Measurements from ENCODE around the gene SMARCD3. TPM values are rescaled to one million over a fixed set of nuclear protein-coding genes. Genes with fewer than 3 reads are reported as not detected.

SMARCD3 gene
- total RNA-seq, 4 donors from 2014 or later, result 21.3 to 80.7 (median 43.3) TPM

GRCh38 chr7:151257990-151258389, 9.5 kb upstream of the SMARCD3 start:
- Histone ChIP-seq H3K4me1 (peaks cover 0 to 3% of the 10 kb centered on the region in 2 donors), H3K36me3 (no peaks in the 10 kb centered on the region), H3K4me3 (no peak overlapping the region), H3K9me3 (no peaks in the 10 kb centered on the region), H3K27ac (no peak overlapping the region), H3K27me3 (no peaks in the 10 kb centered on the region)
- no peak for DNase-seq
- intact Hi-C loops (cut with DNase I; ENCODE audit: low total_unique reads), result no loop called here
- TF ChIP-seq POLR2A (IDR thresholded peaks at IDR 0.05), result no peak
- no peak for TF ChIP-seq CTCF (IDR thresholded peaks at IDR 0.05)

- no peaks in the 10 kb centered on the region for H3K9me3 ChIP-seq
- H3K4me3 ChIP-seq, result no peak overlapping the region
- H3K27me3 ChIP-seq, result no peaks in the 10 kb centered on the region
- intact Hi-C loops (cut with DNase I; ENCODE audit: low total_unique reads), result no loop called here
- H3K27ac ChIP-seq, result no peak overlapping the region
- peaks cover 0 to 5% of the 10 kb centered on the region in 2 donors for H3K4me1 ChIP-seq
- no peak for TF ChIP-seq POLR2A (IDR thresholded peaks at IDR 0.05)
- TF ChIP-seq CTCF (IDR thresholded peaks at IDR 0.05), result no peak
- peak in 1 of 2 donors; percentile 28 for DNase-seq
- no peaks in the 10 kb centered on the region for H3K36me3 ChIP-seq
Observed at GRCh38 chr7:151256410-151257045, 8.0 kb upstream of the SMARCD3 start.

- no peaks in the 10 kb centered on the region for H3K36me3 ChIP-seq
- H3K4me1 ChIP-seq, result peaks cover 0 to 16% of the 10 kb centered on the region in 2 donors
- H3K27me3 ChIP-seq, result no peaks in the 10 kb centered on the region
- H3K9me3 ChIP-seq, result no peaks in the 10 kb centered on the region
- intact Hi-C loops (cut with DNase I; ENCODE audit: low total_unique reads), result no loop called here
- H3K4me3 ChIP-seq, result no peak overlapping the region
- DNase-seq, result no peak
- TF ChIP-seq CTCF (IDR thresholded peaks at IDR 0.05) (no peak), POLR2A (IDR thresholded peaks at IDR 0.05) (no peak)
- H3K27ac ChIP-seq, result no peak overlapping the region
Observed at GRCh38 chr7:151255390-151255789, 6.9 kb upstream of the SMARCD3 start.

DNA sequence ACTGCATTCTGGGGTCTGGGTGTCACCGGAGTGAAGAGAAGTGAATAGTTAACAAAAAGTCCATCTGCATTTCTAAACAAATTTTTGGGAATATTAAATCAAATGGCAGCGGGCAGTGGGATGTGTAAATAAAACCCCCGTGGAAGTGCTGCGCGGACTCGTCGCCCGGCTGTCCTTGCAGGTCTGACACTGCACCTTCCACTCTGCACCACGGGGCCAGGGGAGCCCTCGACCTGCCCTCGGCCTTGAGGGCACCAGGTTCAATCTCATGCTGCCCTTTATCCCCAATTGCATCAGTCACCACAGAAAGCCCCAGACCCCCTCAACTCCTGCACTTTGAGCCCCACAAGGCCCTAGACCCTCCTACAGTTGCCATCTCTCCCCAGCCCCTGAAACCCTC, 6.4 kb upstream of the SMARCD3 start:
- H3K4me1 ChIP-seq, result peaks cover 0 to 21% of the 10 kb centered on the region in 2 donors
- H3K27me3 ChIP-seq, result no peaks in the 10 kb centered on the region
- no peaks in the 10 kb centered on the region for H3K36me3 ChIP-seq
- DNase-seq, result no peak
- no peak for TF ChIP-seq CTCF (IDR thresholded peaks at IDR 0.05)
- no peak for TF ChIP-seq POLR2A (IDR thresholded peaks at IDR 0.05)
- H3K27ac ChIP-seq, result no peak overlapping the region
- H3K9me3 ChIP-seq, result no peaks in the 10 kb centered on the region
- no peak overlapping the region for H3K4me3 ChIP-seq
- intact Hi-C loops (cut with DNase I; ENCODE audit: low total_unique reads), result no loop called here

GRCh38 chr7:151254316-151254715, 5.8 kb upstream of the SMARCD3 start:
- Histone ChIP-seq H3K4me3 (no peak overlapping the region), H3K27me3 (no peaks in the 10 kb centered on the region), H3K9me3 (no peaks in the 10 kb centered on the region), H3K4me1 (peaks cover 0 to 22% of the 10 kb centered on the region in 2 donors), H3K36me3 (no peaks in the 10 kb centered on the region), H3K27ac (no peak overlapping the region)
- no peak for DNase-seq
- TF ChIP-seq POLR2A (IDR thresholded peaks at IDR 0.05) (no peak), CTCF (IDR thresholded peaks at IDR 0.05) (no peak)
- intact Hi-C loops (cut with DNase I; ENCODE audit: low total_unique reads), result no loop called here

Measured in uterus (tissue), 4 donors.